ENCODE data around the gene ZBTB20. TPM values are rescaled to one million over a fixed set of nuclear protein-coding genes. Genes with fewer than 3 reads are reported as not detected.

The ZBTB20 gene
- total RNA-seq, 1 donor from 2014 or later: 30.4 TPM

DNA sequence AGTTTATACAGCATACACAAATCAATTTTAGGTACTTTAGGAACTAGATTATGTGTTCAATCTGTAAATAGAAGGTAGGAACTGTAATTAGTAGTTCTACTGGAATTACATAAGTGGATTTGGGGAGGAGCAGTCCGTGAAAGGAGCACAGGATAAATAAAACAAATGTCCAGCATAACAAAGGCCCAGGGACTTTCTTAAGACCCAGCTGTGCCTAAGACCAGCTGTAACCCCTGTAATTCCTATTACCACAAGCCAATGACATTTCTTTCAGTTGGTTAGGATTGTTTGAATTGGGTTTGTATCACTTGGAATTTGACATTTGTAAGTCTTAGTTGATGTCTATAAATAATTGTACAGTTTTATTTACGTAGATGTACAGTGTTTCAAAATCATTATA, 4.8 kb upstream of the ZBTB20 start:
- peaks cover 12% of the 10 kb centered on the region for H3K4me1 Mint-ChIP-seq
- H3K27me3 Mint-ChIP-seq (ENCODE audit: low read depth): no peaks in the 10 kb centered on the region
- H3K27ac Mint-ChIP-seq: no peak overlapping the region
- no peak for DNase-seq (ENCODE audit: low spot score in 2 of 2, unreplicated experiment in 2 of 2)
- H3K9me3 Mint-ChIP-seq: peaks cover 9% of the 10 kb centered on the region
- TF ChIP-seq CTCF (IDR thresholded peaks at IDR 0.05; ENCODE audit: unreplicated experiment): no peak
- no peaks in the 10 kb centered on the region for H3K36me3 Mint-ChIP-seq
- no peak overlapping the region for H3K4me3 Mint-ChIP-seq

- peak overlapping the region; percentile 84 for H3K4me3 Mint-ChIP-seq
- no peak for TF ChIP-seq CTCF (IDR thresholded peaks at IDR 0.05; ENCODE audit: unreplicated experiment)
- H3K36me3 Mint-ChIP-seq: no peaks in the 10 kb centered on the region
- H3K27ac Mint-ChIP-seq: peak overlapping the region; percentile 96
- peaks cover 8% of the 10 kb centered on the region for H3K4me1 Mint-ChIP-seq
- no peak for DNase-seq (ENCODE audit: low spot score in 2 of 2, unreplicated experiment in 2 of 2)
- no peaks in the 10 kb centered on the region for H3K27me3 Mint-ChIP-seq (ENCODE audit: low read depth)
- peaks cover 9% of the 10 kb centered on the region for H3K9me3 Mint-ChIP-seq
These were observed 1.2 kb upstream of the ZBTB20 start for GRCh38 chr3:115148142-115148790.

DNA sequence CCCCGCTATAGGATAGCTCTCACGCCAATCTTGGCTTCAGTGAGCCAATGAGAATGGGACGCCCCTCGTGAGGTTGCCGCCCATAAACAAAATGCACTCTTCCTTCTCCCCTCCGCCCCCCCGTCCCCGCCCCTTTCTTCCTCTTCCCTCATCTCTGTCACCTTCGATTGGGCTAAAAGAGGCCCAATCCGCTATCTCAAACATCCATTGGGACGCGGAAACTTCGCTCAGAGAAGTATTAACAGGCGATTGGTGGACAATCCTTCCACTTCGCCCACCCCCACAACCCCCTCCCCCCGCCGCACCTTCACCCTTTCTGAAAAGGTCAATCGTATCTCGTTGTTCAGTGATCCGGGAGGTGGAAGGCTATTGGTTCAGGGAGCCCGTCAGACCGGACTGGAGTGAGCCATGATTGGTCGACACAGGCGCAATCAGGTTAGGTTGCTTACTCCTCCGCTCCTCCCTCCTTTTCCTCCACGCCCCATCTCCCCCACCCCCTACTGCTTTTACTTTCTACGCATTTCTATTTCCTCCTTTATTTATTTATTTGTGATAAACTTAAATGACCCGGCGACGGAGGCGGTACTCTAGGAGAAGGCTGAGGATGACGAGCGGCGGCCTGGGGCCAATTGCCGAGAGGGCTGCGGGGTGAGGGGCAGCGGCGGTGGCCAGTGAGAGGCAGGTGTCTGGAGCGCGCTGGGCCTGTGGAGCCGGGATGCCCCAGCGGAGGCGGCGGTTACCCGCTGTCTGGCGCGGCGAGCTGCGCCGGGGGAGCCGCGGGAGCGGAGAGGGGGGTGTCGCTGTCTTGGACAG, 447 bp upstream of the ZBTB20 start:
- Mint-ChIP-seq H3K9me3 (peaks cover 6% of the 10 kb centered on the region), H3K27ac (peak overlapping the region; percentile 96), H3K4me1 (peaks cover 8% of the 10 kb centered on the region), H3K4me3 (peak overlapping the region; percentile 84), H3K27me3 (ENCODE audit: low read depth) (no peaks in the 10 kb centered on the region), H3K36me3 (no peaks in the 10 kb centered on the region)
- no peak for TF ChIP-seq CTCF (IDR thresholded peaks at IDR 0.05; ENCODE audit: unreplicated experiment)
- DNase-seq (ENCODE audit: low spot score in 2 of 2, unreplicated experiment in 2 of 2): peak; percentile 93 to 96

GRCh38 chr3:115146032-115146417, 1.1 kb downstream of the ZBTB20 start:
- peak overlapping the region; percentile 97 for H3K27ac Mint-ChIP-seq
- peaks cover 4% of the 10 kb centered on the region for H3K9me3 Mint-ChIP-seq
- H3K36me3 Mint-ChIP-seq: no peaks in the 10 kb centered on the region
- no peaks in the 10 kb centered on the region for H3K27me3 Mint-ChIP-seq (ENCODE audit: low read depth)
- TF ChIP-seq CTCF (IDR thresholded peaks at IDR 0.05; ENCODE audit: unreplicated experiment): no peak
- H3K4me3 Mint-ChIP-seq: peak overlapping the region; percentile 93
- DNase-seq (ENCODE audit: low spot score in 2 of 2, unreplicated experiment in 2 of 2): no peak
- peaks cover 8% of the 10 kb centered on the region for H3K4me1 Mint-ChIP-seq

GRCh38 chr3:115141033-115141757, 5.9 kb downstream of the ZBTB20 start:
- Mint-ChIP-seq H3K9me3 (no peaks in the 10 kb centered on the region), H3K4me3 (no peak overlapping the region), H3K27ac (no peak overlapping the region), H3K4me1 (peaks cover 3% of the 10 kb centered on the region), H3K36me3 (no peaks in the 10 kb centered on the region), H3K27me3 (ENCODE audit: low read depth) (no peaks in the 10 kb centered on the region)
- DNase-seq (ENCODE audit: low spot score in 2 of 2, unreplicated experiment in 2 of 2): no peak
- no peak for TF ChIP-seq CTCF (IDR thresholded peaks at IDR 0.05; ENCODE audit: unreplicated experiment)

All from mesothelial cell of epicardium (in vitro differentiated cells).